DLD1 (cell line): ENCODE results near the gene MINDY4.

Experiments
- in situ Hi-C: cut with HindIII; loops from 2 replicates; pipeline ENCODE4 v1.10.0; 2017; ENCODE audit warnings: low sequenced_read_pairs

Gene MINDY4

GRCh38 chr7:30941582-30942323, 170.5 kb downstream of the MINDY4 start:
- in situ Hi-C loops: no loop called here
